Left lung (tissue), 10 donors: ENCODE measurements around the gene NTN4. TPM values are rescaled to one million over a fixed set of nuclear protein-coding genes. Genes with fewer than 3 reads are reported as not detected.

Experiments used
- ATAC-seq: fragments of 200-7000 bp; cut with Tn5 transposase; one replicate; pipeline ENCODE4 v1.9.1; 2020; ENCODE audit warnings: moderate library complexity
- DNase-seq, 4 donors: peaks; one replicate each; pipeline ENCODE4 v3.0.0-alpha.2; 2013 to 2020
- H3K27ac ChIP-seq, 2 donors: fragments of 200-600 bp; sonication (generic) in 1 of 2; one replicate each; pipeline versions ENCODE4 v1.5.0 to v1.8.0; 2020 to 2021
- H3K27me3 ChIP-seq, 2 donors: fragments of 200-600 bp; sonication (generic) in 1 of 2; one replicate each; pipeline versions ENCODE4 v1.5.0 to v1.8.0; 2020 to 2021
- H3K36me3 ChIP-seq, 2 donors: fragments of 200-600 bp; sonication (generic) in 1 of 2; one replicate each; pipeline versions ENCODE4 v1.5.0 to v1.8.0; 2020 to 2021
- H3K4me1 ChIP-seq, 2 donors: fragments of 200-600 bp; one replicate each; pipeline ENCODE4 v1.8.0; 2021
- H3K4me3 ChIP-seq, 2 donors: fragments of 200-600 bp; sonication (generic) in 1 of 2; one replicate each; pipeline versions ENCODE4 v1.5.0 to v1.8.0; 2020 to 2021; ENCODE audit warnings: mild to moderate bottlenecking in 1 of 2
- H3K9me3 ChIP-seq, 2 donors: fragments of 200-600 bp; sonication (generic) in 1 of 2; one replicate each; pipeline versions ENCODE4 v1.5.0 to v1.8.0; 2020 to 2021
- intact Hi-C, 2 donors: fragments of 100-400 bp; cut with DNase I; formaldehyde crosslinking; loops; one replicate each; pipeline versions ENCODE4 v1.11.2 to v1.14.2; 2022
- polyA plus RNA-seq, 6 donors: library from polyadenylated mRNA; unstranded; fragments of 120-200 nt; gene quantifications; one replicate each; pipeline ENCODE4 v1.2.1, GENCODE V29; 2013; ENCODE audit not compliant: insufficient read length in 6 of 6
- total RNA-seq, 2 donors: library from RNA; stranded (reverse); fragmentation: NEBNext Ultra II Directional; extraction: Animal tissue kit (Norgen Biotek cat#: 25700); gene quantifications; one replicate each; pipeline ENCODE4 v1.2.1, GENCODE V29; 2021
- TF ChIP-seq, protein P1 (sequence below), 2 donors: fragments of 200-600 bp; sonication (generic) in 1 of 2; IDR thresholded peaks; one replicate each; pipeline versions ENCODE4 v1.5.0 to v1.8.0; 2021; ENCODE audit warnings: antibody characterized with exemption in 2 of 2
- donor health status: DM: no; HTN: yes; CAD: no.
- donor health status: DM: no; HTN: no; CAD: no.

Gene NTN4
- total and polyA plus RNA-seq, 8 donors: 22.6 to 81.5 (median 34.1) TPM

DNA sequence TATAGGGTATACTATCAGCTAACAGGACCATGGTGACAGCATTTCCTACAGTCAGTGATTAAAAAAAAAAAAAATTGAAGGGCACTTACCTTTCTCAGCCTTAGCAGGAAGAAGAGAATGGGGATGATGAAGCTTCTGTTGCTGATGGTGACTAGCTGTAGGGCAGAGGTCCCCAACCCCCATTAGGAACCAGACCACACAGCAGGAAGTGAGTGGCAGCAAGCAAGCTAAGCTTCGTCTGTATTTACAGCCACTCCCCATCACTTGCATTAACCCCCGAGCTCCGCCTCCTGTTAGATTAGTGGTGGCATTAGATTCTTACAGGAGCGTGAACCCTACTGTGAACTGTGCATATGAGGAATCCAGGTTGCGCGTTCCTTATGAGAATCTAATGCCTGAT, 148.0 kb downstream of the NTN4 start:
- H3K9me3 ChIP-seq: no peaks in the 10 kb centered on the region
- H3K4me3 ChIP-seq: no peak overlapping the region
- H3K27me3 ChIP-seq: no peaks in the 10 kb centered on the region
- TF ChIP-seq, protein P1, sequence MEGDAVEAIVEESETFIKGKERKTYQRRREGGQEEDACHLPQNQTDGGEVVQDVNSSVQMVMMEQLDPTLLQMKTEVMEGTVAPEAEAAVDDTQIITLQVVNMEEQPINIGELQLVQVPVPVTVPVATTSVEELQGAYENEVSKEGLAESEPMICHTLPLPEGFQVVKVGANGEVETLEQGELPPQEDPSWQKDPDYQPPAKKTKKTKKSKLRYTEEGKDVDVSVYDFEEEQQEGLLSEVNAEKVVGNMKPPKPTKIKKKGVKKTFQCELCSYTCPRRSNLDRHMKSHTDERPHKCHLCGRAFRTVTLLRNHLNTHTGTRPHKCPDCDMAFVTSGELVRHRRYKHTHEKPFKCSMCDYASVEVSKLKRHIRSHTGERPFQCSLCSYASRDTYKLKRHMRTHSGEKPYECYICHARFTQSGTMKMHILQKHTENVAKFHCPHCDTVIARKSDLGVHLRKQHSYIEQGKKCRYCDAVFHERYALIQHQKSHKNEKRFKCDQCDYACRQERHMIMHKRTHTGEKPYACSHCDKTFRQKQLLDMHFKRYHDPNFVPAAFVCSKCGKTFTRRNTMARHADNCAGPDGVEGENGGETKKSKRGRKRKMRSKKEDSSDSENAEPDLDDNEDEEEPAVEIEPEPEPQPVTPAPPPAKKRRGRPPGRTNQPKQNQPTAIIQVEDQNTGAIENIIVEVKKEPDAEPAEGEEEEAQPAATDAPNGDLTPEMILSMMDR (IDR thresholded peaks at IDR 0.05): no peak
- no peaks in the 10 kb centered on the region for H3K4me1 ChIP-seq
- intact Hi-C loops: no loop called here
- ATAC-seq (no peak), DNase-seq (no peak)
- no peaks in the 10 kb centered on the region for H3K36me3 ChIP-seq
- no peak overlapping the region for H3K27ac ChIP-seq

DNA sequence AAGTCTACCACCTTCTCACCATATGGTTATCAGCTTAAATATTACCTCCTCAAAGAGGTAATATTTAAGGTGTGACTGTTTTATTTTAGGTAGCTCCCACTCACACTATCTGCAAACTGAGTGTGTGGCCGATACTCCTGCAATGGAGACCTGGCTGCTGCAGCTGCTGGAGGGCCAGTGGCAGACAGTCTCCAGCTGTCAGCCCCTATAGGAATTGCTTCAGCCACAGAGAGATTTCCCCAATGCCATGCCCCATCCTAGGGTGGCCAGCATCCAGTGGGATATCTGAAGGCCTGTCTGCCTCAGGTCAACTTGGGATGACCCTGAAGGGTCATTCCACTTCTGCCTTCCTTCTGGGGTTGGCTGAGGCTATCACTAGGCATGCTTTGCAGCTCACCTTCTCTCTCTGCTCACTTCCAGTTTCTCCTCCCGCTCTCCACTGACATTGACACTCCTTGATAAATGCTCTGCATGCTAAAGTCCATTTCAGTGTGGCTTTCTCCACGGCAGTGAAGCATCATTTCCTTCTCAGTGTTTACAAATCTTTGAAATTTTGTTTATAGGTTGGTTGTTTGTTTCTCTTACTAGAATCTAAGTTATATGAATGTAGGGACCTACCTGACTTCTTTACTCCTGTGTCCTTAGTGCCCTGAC, 149.1 kb downstream of the NTN4 start:
- Histone ChIP-seq H3K27ac (no peak overlapping the region), H3K27me3 (no peaks in the 10 kb centered on the region), H3K9me3 (no peaks in the 10 kb centered on the region), H3K36me3 (no peaks in the 10 kb centered on the region), H3K4me3 (no peak overlapping the region), H3K4me1 (no peaks in the 10 kb centered on the region)
- no peak for DNase-seq
- TF ChIP-seq, protein P1 (IDR thresholded peaks at IDR 0.05): no peak
- no peak for ATAC-seq
- intact Hi-C loops: no loop called here

DNA sequence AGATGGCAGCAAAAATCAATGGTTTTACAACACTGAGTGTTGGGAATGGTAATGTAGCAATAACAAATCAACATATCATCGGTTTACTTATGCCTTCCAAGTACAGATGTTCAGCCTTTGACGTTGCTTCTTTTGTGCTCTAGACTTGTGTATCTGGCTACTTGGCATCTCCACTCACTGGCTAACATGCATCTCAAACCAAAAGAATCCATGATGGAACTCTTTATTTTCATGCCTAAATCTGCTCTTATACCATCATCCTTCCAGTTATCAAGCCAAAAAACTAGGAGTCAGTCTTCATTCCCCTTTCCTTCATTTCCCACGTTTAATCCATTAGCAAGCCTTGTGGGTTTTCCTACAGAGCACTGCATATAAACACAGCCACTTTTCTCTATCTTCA, 150.0 kb downstream of the NTN4 start:
- H3K4me1 ChIP-seq: no peaks in the 10 kb centered on the region
- no peak overlapping the region for H3K4me3 ChIP-seq
- no peak for DNase-seq
- no peaks in the 10 kb centered on the region for H3K9me3 ChIP-seq
- TF ChIP-seq, protein P1 (IDR thresholded peaks at IDR 0.05): no peak
- intact Hi-C loops: no loop called here
- H3K27ac ChIP-seq: no peak overlapping the region
- ATAC-seq: no peak
- H3K36me3 ChIP-seq: no peaks in the 10 kb centered on the region
- no peaks in the 10 kb centered on the region for H3K27me3 ChIP-seq

DNA sequence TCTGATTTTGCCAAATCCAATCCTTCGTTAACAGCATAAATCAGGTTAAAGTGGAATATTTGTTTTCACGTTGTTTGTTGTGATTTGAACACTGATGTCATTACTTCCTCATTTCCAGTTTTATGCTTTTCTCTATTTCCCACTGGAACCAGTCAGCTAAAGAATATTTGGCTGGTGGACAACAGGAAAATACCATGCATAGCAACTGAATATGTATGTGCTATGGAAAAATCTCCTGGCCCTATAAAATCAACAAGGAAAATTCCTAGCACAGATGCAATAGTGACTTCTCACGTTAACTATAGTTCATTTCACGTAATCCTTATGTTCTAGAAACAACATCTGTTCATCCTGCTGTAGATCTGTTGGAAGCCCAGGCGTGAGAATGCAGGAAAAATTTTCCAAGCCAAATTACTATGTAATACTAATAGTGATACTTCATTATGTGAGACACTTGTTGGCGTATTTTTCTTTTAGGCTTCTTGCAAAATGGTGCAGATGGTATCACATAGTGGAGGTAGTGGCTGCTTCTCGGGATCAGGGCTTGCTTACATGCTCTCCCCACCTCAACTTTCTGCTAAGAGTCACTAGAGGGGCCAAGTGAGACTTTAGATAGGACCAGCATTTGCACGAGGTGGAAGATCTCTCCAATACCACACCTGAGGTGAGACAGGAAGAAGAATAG, 153.0 kb downstream of the NTN4 start:
- DNase-seq: no peak
- intact Hi-C loops: no loop called here

DNA sequence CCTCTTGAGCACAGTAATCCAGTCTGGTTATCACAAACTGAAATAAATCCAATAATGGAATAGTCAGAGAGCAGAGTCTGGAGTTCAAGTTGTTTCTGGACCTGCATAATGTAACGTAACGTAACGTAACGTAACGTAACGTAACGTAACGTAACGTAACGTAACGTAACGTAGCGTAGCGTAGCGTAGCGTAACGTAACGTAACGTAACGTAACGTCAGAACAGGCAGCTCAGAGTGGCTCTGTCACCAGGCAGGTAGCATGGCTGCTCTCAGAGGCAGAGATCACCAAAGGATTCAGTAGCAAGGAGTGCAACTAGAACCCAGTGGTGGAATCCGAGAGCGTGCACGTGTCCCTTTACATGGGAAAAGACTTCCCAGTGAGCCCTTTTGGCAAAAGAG, 153.6 kb downstream of the NTN4 start:
- DNase-seq: no peak
- ATAC-seq: no peak
- H3K4me3 ChIP-seq: no peak overlapping the region
- H3K4me1 ChIP-seq: peaks cover 0 to 4% of the 10 kb centered on the region in 2 donors
- no peak overlapping the region for H3K27ac ChIP-seq
- H3K9me3 ChIP-seq: no peaks in the 10 kb centered on the region
- intact Hi-C loops: no loop called here
- no peaks in the 10 kb centered on the region for H3K36me3 ChIP-seq
- H3K27me3 ChIP-seq: no peaks in the 10 kb centered on the region
- TF ChIP-seq, protein P1 (IDR thresholded peaks at IDR 0.05): no peak

More for the DNA sequence above, 153.0 kb downstream of the NTN4 start:
- Histone ChIP-seq H3K4me1 (peaks cover 0 to 4% of the 10 kb centered on the region in 2 donors), H3K36me3 (no peaks in the 10 kb centered on the region), H3K27me3 (no peaks in the 10 kb centered on the region), H3K4me3 (no peak overlapping the region), H3K27ac (no peak overlapping the region), H3K9me3 (no peaks in the 10 kb centered on the region)
- no peak for ATAC-seq
- TF ChIP-seq, protein P1 (IDR thresholded peaks at IDR 0.05): no peak
